Thoracic aorta (tissue), 2 donors: ENCODE measurements around the gene CTNNA3. TPM values are rescaled to one million over a fixed set of nuclear protein-coding genes. Genes with fewer than 3 reads are reported as not detected.

Experiments used
- ATAC-seq: fragments of 150-250 bp; one replicate; pipeline ENCODE4 v1.8.0; 2017; ENCODE audit warnings: low read depth; ENCODE audit not compliant: insufficient number of reproducible peaks, low FRiP score
- DNase-seq: peaks from one replicate; pipeline ENCODE4 v3.0.0-alpha.2; 2020; ENCODE audit warnings: low spot score
- H3K27ac ChIP-seq, 2 donors: fragments of 200-600 bp; sonication (generic); 1 replicate in 1 of 2; 2 replicates in 1 of 2; pipeline ENCODE4 v1.5.1; 2016; ENCODE audit warnings: mild to moderate bottlenecking in 2 of 2, moderate library complexity in 2 of 2
- H3K27me3 ChIP-seq: fragments of 200-600 bp; sonication (generic); replicated peaks from 2 replicates; pipeline ENCODE4 v1.6.0; 2016; ENCODE audit warnings: mild to moderate bottlenecking; ENCODE audit not compliant: insufficient read depth
- H3K36me3 ChIP-seq: fragments of 200-600 bp; sonication (generic); one replicate; pipeline ENCODE4 v1.5.1; 2016
- H3K4me1 ChIP-seq, 2 donors: fragments of 200-600 bp; sonication (generic); 1 replicate in 1 of 2; 2 replicates in 1 of 2; pipeline versions ENCODE4 v1.5.1 to v1.6.0; 2016; ENCODE audit warnings: low read depth in 2 of 2, mild to moderate bottlenecking in 1 of 2; ENCODE audit not compliant: control insufficient read depth in 1 of 2
- H3K4me3 ChIP-seq: fragments of 200-600 bp; sonication (generic); 2 replicates; pipeline ENCODE4 v1.5.1; 2016; ENCODE audit warnings: mild to moderate bottlenecking
- H3K9me3 ChIP-seq: fragments of 200-600 bp; sonication (generic); 2 replicates; pipeline ENCODE4 v1.5.1; 2016
- CTCF ChIP-seq: fragments of 200-600 bp; sonication (generic); IDR thresholded peaks from one replicate; pipeline ENCODE4 v1.5.1; 2019; ENCODE audit warnings: antibody characterized with exemption
- total RNA-seq, 2 donors: library from RNA; depleted of rRNA; stranded (reverse); fragments of >200 nt; gene quantifications; one replicate each; pipeline versions ENCODE4 v1.1.0 to v1.2.3, GENCODE V29; 2016

Gene CTNNA3
- total RNA-seq, 2 donors from 2014 or later = 0.95 to 1.2 TPM

DNA sequence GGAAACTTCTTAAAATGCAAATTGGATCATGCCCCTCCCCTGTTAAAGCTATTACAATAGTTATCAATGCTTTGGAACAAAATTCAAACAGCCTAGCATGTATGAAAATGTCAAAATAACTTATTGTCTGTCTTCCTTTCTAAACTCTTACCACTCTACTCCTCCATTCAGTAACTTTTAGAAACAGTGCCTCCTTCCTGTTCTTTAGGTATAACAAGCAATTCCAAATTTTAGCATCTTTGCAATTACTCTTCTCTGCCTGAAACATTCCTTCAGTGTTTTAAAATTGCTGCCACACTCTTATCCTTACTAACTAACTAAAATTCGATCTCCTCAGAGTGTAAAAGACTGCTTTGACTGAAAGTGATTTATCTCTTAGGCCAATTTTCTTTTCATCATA is 1430.6 kb downstream of the CTNNA3 start:
- no peak for TF ChIP-seq CTCF
- ATAC-seq (no peak), DNase-seq (no peak)
- Histone ChIP-seq H3K27ac (no peak overlapping the region), H3K27me3 (no peaks in the 10 kb centered on the region), H3K36me3 (no peaks in the 10 kb centered on the region), H3K9me3 (no peaks in the 10 kb centered on the region), H3K4me3 (no peak overlapping the region), H3K4me1 (no peaks in the 10 kb centered on the region)

GRCh38 chr10:66259836-66260235 is 1436.2 kb downstream of the CTNNA3 start:
- no peak overlapping the region for H3K27ac ChIP-seq
- no peaks in the 10 kb centered on the region for H3K9me3 ChIP-seq
- H3K36me3 ChIP-seq = no peaks in the 10 kb centered on the region
- no peaks in the 10 kb centered on the region for H3K4me1 ChIP-seq
- ATAC-seq = no peak
- no peak overlapping the region for H3K4me3 ChIP-seq
- H3K27me3 ChIP-seq = no peaks in the 10 kb centered on the region
- DNase-seq = no peak
- no peak for TF ChIP-seq CTCF

GRCh38 chr10:66258693-66259092 is 1437.3 kb downstream of the CTNNA3 start:
- H3K27ac ChIP-seq = no peak overlapping the region
- H3K27me3 ChIP-seq = no peaks in the 10 kb centered on the region
- H3K4me3 ChIP-seq = no peak overlapping the region
- ATAC-seq = no peak
- TF ChIP-seq CTCF = no peak
- H3K9me3 ChIP-seq = no peaks in the 10 kb centered on the region
- no peak for DNase-seq
- no peaks in the 10 kb centered on the region for H3K4me1 ChIP-seq
- H3K36me3 ChIP-seq = no peaks in the 10 kb centered on the region

- DNase-seq (no peak), ATAC-seq (no peak)
- no peaks in the 10 kb centered on the region for H3K36me3 ChIP-seq
- no peaks in the 10 kb centered on the region for H3K4me1 ChIP-seq
- TF ChIP-seq CTCF = no peak
- no peaks in the 10 kb centered on the region for H3K9me3 ChIP-seq
- no peaks in the 10 kb centered on the region for H3K27me3 ChIP-seq
- H3K27ac ChIP-seq = no peak overlapping the region
- H3K4me3 ChIP-seq = no peak overlapping the region
Measured at GRCh38 chr10:66257801-66258200, 1438.2 kb downstream of the CTNNA3 start.

DNA sequence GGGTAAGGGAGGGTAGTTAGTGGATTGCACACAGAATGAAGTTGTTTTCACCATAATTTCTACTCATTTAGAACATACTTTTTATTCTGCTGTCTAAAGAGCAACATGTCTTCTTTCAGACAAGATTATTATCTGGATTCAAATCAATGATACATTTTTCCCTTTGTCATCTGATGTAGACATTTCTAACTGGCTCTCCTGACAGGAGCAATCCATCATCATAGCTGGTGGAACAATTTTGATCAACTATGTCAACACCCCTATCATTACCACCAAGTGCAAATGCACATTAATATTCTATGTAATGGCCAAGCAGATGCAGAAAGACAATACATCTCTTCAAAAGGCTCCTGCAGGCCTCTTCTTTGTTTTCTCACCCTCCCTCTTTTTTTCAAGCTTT is 1443.0 kb downstream of the CTNNA3 start:
- H3K4me3 ChIP-seq = no peak overlapping the region
- no peak for ATAC-seq
- no peak overlapping the region for H3K27ac ChIP-seq

More for the DNA sequence above, 1443.0 kb downstream of the CTNNA3 start:
- Histone ChIP-seq H3K36me3 (no peaks in the 10 kb centered on the region), H3K4me1 (no peaks in the 10 kb centered on the region), H3K9me3 (no peaks in the 10 kb centered on the region), H3K27me3 (no peaks in the 10 kb centered on the region)
- no peak for DNase-seq
- no peak for TF ChIP-seq CTCF
